Liver (tissue), 9 donors: ENCODE data around the gene ENOX1. TPM values are rescaled to one million over a fixed set of nuclear protein-coding genes. Genes with fewer than 3 reads are reported as not detected.

ENCODE experiments used
- DNase-seq: peaks from one replicate; pipeline ENCODE4 v3.0.0-alpha.2; 2017; ENCODE audit warnings: low spot score
- H3K27ac ChIP-seq, 2 donors: one replicate each; pipeline ENCODE4 v1.7.0; 2013; ENCODE audit warnings: inconsistent platforms in 2 of 2, low read length in 2 of 2, control low read depth in 1 of 2, low read depth in 1 of 2, mild to moderate bottlenecking in 1 of 2
- H3K27me3 ChIP-seq, 4 donors: one replicate each; pipeline versions ENCODE4 v1.6.1 to v1.7.0; 2013; ENCODE audit warnings: low read length in 3 of 4, inconsistent platforms in 1 of 4, mild to moderate bottlenecking in 1 of 4, moderate library complexity in 1 of 4; ENCODE audit not compliant: control insufficient read depth in 4 of 4, insufficient read depth in 4 of 4
- H3K36me3 ChIP-seq, 4 donors: one replicate each; pipeline versions ENCODE4 v1.6.1 to v1.7.0; 2013; ENCODE audit warnings: low read length in 3 of 4, mild to moderate bottlenecking in 3 of 4, low read depth in 1 of 4, moderate library complexity in 1 of 4; ENCODE audit not compliant: control insufficient read depth in 4 of 4, insufficient read depth in 3 of 4
- H3K4me1 ChIP-seq, 4 donors: one replicate each; pipeline versions ENCODE4 v1.6.1 to v1.7.0; 2013; ENCODE audit warnings: low read length in 3 of 4, mild to moderate bottlenecking in 3 of 4, moderate library complexity in 1 of 4; ENCODE audit not compliant: control insufficient read depth in 4 of 4, insufficient read depth in 4 of 4
- H3K4me3 ChIP-seq, 3 donors: one replicate each; pipeline versions ENCODE4 v1.6.1 to v1.7.0; 2013; ENCODE audit warnings: low read length in 3 of 3, control low read depth in 1 of 3, low read depth in 1 of 3, mild to moderate bottlenecking in 1 of 3
- H3K9ac ChIP-seq, 2 donors: one replicate each; pipeline ENCODE4 v1.7.0; 2013; ENCODE audit warnings: low read length in 2 of 2, mild to moderate bottlenecking in 2 of 2, moderate library complexity in 2 of 2, control low read depth in 1 of 2, low read depth in 1 of 2
- H3K9me3 ChIP-seq, 4 donors: one replicate each; pipeline versions ENCODE4 v1.6.1 to v1.7.0; 2013; ENCODE audit warnings: low read length in 3 of 4; ENCODE audit not compliant: control insufficient read depth in 4 of 4
- EGR1 ChIP-seq, 2 donors: IDR thresholded peaks; 2 replicates each; pipeline ENCODE4 v1.6.1; 2016 to 2018; ENCODE audit warnings: antibody characterized with exemption in 2 of 2, low read depth in 2 of 2
- FOXA2 ChIP-seq: IDR thresholded peaks from 2 replicates; pipeline ENCODE4 v1.6.1; 2016; ENCODE audit warnings: antibody characterized with exemption
- HNF4A ChIP-seq, 2 donors: conservative IDR thresholded peaks; 2 replicates each; pipeline ENCODE4 v1.6.1; 2016; ENCODE audit warnings: antibody characterized with exemption in 2 of 2, mild to moderate bottlenecking in 2 of 2
- JUND ChIP-seq, 2 donors: IDR thresholded peaks; 2 replicates each; pipeline ENCODE4 v1.6.1; 2016; ENCODE audit warnings: antibody characterized with exemption in 2 of 2
- NR2F2 ChIP-seq: IDR thresholded peaks from 2 replicates; pipeline ENCODE4 v1.6.1; 2016; ENCODE audit warnings: antibody characterized with exemption
- RAD21 ChIP-seq, 2 donors: IDR thresholded peaks; 2 replicates each; pipeline ENCODE4 v1.6.1; 2016; ENCODE audit warnings: antibody characterized with exemption in 2 of 2, mild to moderate bottlenecking in 2 of 2
- RXRA ChIP-seq, 2 donors: IDR thresholded peaks; 2 replicates each; pipeline ENCODE4 v1.6.1; 2017 to 2018; ENCODE audit warnings: antibody characterized with exemption in 2 of 2, mild to moderate bottlenecking in 1 of 2
- SP1 ChIP-seq: IDR thresholded peaks from 2 replicates; pipeline ENCODE4 v1.6.1; 2018; ENCODE audit warnings: antibody characterized with exemption, mild to moderate bottlenecking
- TAF1 ChIP-seq: conservative IDR thresholded peaks from 2 replicates; pipeline ENCODE4 v1.6.1; 2016; ENCODE audit warnings: antibody characterized with exemption, mild to moderate bottlenecking
- WGBS: extraction: QIAGEN DNeasy Blood & Tissue Kit; methylation state at CpG from one replicate; pipeline ENCODE4 v1.1.7; 2013; 5-methylcytosine and 5-hydroxymethylcytosine counted together
- polyA plus RNA-seq, 2 donors: library from polyadenylated mRNA; stranded (reverse) in 1 of 2; unstranded in 1 of 2; fragments of 200-250 nt in 1 of 2; fragments of >200 nt in 1 of 2; fragmentation: Nextera tagmentation in 1 of 2; extraction: Ambion mirVana in 1 of 2; gene quantifications; one replicate each; pipeline versions ENCODE4 v1.2.1 to v1.2.3, GENCODE V29; 2013 to 2015
- total RNA-seq, 2 donors: library from RNA; depleted of rRNA; stranded (reverse); fragments of >200 nt; gene quantifications; one replicate each; pipeline ENCODE4 v1.2.3, GENCODE V29; 2014
- TF ChIP-seq, protein P1 (sequence below): IDR thresholded peaks from 2 replicates; pipeline ENCODE4 v1.6.1; 2016; ENCODE audit warnings: antibody characterized with exemption, mild to moderate bottlenecking
- TF ChIP-seq, protein P2 (sequence below): IDR thresholded peaks from 2 replicates; pipeline ENCODE4 v1.6.1; 2016; ENCODE audit warnings: antibody characterized with exemption
- TF ChIP-seq, protein P3 (sequence below): fragments of 150-350 bp; IDR thresholded peaks from 2 replicates; pipeline ENCODE4 v1.5.1; 2017; ENCODE audit warnings: improper control_type of control experiment, low read depth, low read length; ENCODE audit not compliant: missing input control
- TF ChIP-seq, protein P4 (sequence below): IDR thresholded peaks from 2 replicates; pipeline ENCODE4 v1.6.1; 2016; ENCODE audit warnings: antibody characterized with exemption
- donor health status: healthy.
- donor health status: healthy.
- donor health status: healthy.
- donor health status: healthy.
- donor health status: healthy.

The ENOX1 gene
- total and polyA plus RNA-seq, 4 donors, result 0.02 to 0.33 (median 0.08) TPM; not detected in 1

DNA sequence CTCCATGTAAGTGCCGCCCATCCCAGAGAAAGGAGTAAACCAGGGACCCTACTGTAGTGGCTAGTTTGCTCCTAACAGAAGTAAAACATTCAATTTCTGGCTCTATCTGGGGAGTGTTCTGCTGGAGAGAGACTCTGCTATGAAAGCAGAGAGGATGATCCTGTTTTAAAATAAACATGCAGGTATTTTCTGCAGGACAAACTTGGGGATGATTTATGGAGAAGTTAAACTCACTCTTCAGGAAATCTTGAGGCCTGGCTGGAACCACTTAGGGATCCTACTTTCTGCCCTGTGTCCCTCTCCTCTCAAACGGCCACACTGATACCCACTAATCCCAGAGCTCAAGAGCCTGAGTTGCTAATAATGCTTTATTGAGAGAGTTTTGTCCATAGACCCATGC, 482.3 kb downstream of the ENOX1 start:
- WGBS, result 93% methylated on average over 2 of the region's 2 CpGs

DNA sequence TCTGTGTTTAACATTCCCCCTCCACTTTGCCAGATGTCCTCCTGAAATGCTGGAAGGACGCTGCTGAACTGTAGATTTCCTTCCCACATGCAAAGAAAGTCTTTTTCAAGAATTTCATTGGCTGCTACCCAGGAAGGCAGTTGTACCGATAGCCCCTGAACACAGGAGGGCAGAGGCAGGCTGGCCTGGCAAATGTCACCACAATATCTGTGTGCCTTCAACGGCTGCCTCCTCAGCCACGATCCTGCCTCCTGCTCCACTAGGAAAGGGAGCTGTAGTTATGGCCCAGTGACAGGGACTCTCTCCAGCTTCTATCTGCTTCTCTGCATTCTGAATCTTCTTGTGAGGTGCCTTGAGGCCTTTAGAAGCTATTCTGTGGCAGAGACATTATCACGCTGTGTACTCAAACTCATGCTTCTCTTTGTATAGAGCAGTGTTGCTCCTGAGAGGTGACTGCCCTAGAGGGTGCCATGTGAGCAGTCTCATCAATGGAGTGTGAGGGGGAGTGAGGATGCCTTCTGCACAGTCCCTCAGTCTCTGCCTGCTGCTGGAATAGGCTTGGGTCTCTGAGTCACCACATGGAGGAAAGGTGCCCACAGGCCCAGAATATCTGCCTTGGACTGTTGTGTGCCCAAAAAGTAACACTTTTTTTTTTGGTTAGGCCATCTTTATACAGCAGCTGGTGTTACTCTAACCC, 483.6 kb downstream of the ENOX1 start:
- H3K27ac ChIP-seq, result no peak overlapping the region
- 22% methylated on average over 5 of the region's 5 CpGs for WGBS
- DNase-seq, result no peak

More for the DNA sequence above, 482.3 kb downstream of the ENOX1 start:
- H3K4me1 ChIP-seq, result peaks cover 0 to 15% (median 8%) of the 10 kb centered on the region in 4 donors
- H3K36me3 ChIP-seq, result no peaks in the 10 kb centered on the region
- no peaks in the 10 kb centered on the region for H3K27me3 ChIP-seq
- H3K9ac ChIP-seq, result no peak overlapping the region
- H3K4me3 ChIP-seq, result no peak overlapping the region
- TF ChIP-seq, protein P1, sequence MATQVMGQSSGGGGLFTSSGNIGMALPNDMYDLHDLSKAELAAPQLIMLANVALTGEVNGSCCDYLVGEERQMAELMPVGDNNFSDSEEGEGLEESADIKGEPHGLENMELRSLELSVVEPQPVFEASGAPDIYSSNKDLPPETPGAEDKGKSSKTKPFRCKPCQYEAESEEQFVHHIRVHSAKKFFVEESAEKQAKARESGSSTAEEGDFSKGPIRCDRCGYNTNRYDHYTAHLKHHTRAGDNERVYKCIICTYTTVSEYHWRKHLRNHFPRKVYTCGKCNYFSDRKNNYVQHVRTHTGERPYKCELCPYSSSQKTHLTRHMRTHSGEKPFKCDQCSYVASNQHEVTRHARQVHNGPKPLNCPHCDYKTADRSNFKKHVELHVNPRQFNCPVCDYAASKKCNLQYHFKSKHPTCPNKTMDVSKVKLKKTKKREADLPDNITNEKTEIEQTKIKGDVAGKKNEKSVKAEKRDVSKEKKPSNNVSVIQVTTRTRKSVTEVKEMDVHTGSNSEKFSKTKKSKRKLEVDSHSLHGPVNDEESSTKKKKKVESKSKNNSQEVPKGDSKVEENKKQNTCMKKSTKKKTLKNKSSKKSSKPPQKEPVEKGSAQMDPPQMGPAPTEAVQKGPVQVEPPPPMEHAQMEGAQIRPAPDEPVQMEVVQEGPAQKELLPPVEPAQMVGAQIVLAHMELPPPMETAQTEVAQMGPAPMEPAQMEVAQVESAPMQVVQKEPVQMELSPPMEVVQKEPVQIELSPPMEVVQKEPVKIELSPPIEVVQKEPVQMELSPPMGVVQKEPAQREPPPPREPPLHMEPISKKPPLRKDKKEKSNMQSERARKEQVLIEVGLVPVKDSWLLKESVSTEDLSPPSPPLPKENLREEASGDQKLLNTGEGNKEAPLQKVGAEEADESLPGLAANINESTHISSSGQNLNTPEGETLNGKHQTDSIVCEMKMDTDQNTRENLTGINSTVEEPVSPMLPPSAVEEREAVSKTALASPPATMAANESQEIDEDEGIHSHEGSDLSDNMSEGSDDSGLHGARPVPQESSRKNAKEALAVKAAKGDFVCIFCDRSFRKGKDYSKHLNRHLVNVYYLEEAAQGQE, result no peak
- TF ChIP-seq TAF1 (no peak), EGR1 (IDR thresholded peaks at IDR 0.05; ENCODE audit: low read depth in 2 of 2) (no peak), NR2F2 (no peak), HNF4A (conservative IDR thresholded peaks at IDR 0.05) (no peak), SP1 (no peak), FOXA2 (no peak), JUND (IDR thresholded peaks at IDR 0.05) (no peak), RAD21 (IDR thresholded peaks at IDR 0.05) (no peak)
- TF ChIP-seq, protein P2, sequence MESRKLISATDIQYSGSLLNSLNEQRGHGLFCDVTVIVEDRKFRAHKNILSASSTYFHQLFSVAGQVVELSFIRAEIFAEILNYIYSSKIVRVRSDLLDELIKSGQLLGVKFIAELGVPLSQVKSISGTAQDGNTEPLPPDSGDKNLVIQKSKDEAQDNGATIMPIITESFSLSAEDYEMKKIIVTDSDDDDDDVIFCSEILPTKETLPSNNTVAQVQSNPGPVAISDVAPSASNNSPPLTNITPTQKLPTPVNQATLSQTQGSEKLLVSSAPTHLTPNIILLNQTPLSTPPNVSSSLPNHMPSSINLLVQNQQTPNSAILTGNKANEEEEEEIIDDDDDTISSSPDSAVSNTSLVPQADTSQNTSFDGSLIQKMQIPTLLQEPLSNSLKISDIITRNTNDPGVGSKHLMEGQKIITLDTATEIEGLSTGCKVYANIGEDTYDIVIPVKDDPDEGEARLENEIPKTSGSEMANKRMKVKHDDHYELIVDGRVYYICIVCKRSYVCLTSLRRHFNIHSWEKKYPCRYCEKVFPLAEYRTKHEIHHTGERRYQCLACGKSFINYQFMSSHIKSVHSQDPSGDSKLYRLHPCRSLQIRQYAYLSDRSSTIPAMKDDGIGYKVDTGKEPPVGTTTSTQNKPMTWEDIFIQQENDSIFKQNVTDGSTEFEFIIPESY, result no peak
- TF ChIP-seq, protein P3, sequence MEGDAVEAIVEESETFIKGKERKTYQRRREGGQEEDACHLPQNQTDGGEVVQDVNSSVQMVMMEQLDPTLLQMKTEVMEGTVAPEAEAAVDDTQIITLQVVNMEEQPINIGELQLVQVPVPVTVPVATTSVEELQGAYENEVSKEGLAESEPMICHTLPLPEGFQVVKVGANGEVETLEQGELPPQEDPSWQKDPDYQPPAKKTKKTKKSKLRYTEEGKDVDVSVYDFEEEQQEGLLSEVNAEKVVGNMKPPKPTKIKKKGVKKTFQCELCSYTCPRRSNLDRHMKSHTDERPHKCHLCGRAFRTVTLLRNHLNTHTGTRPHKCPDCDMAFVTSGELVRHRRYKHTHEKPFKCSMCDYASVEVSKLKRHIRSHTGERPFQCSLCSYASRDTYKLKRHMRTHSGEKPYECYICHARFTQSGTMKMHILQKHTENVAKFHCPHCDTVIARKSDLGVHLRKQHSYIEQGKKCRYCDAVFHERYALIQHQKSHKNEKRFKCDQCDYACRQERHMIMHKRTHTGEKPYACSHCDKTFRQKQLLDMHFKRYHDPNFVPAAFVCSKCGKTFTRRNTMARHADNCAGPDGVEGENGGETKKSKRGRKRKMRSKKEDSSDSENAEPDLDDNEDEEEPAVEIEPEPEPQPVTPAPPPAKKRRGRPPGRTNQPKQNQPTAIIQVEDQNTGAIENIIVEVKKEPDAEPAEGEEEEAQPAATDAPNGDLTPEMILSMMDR, result no peak
- TF ChIP-seq, protein P4, sequence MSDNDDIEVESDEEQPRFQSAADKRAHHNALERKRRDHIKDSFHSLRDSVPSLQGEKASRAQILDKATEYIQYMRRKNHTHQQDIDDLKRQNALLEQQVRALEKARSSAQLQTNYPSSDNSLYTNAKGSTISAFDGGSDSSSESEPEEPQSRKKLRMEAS, result no peak
- no peaks in the 10 kb centered on the region for H3K9me3 ChIP-seq
- no peak overlapping the region for H3K27ac ChIP-seq
- DNase-seq, result no peak

More for the DNA sequence above, 483.6 kb downstream of the ENOX1 start:
- H3K9ac ChIP-seq, result no peak overlapping the region
- no peaks in the 10 kb centered on the region for H3K36me3 ChIP-seq
- TF ChIP-seq, protein P4, result no peak
- peak; percentile 88 to 93 for TF ChIP-seq RAD21 (IDR thresholded peaks at IDR 0.05)
- no peak for TF ChIP-seq TAF1
- peak; percentile 8 to 16 for TF ChIP-seq RXRA (IDR thresholded peaks at IDR 0.05)
- TF ChIP-seq NR2F2, result peak; percentile 56
- TF ChIP-seq, protein P3, result peak; percentile 62
- H3K4me1 ChIP-seq, result peaks cover 0 to 11% (median 5%) of the 10 kb centered on the region in 4 donors
- H3K27me3 ChIP-seq, result no peaks in the 10 kb centered on the region
- no peaks in the 10 kb centered on the region for H3K9me3 ChIP-seq
- H3K4me3 ChIP-seq, result no peak overlapping the region
